ENCODE results near the gene ZBTB5. TPM values are rescaled to one million over a fixed set of nuclear protein-coding genes. Genes with fewer than 3 reads are reported as not detected.
"Not testable (repeated sequence)": the region's sequence is repeated elsewhere in the genome, so short reads cannot be mapped to it uniquely, and the experiment has no call there.

The ZBTB5 gene
- total RNA-seq, 1 experiment from 2014 or later, result 5.0 TPM

- DNase-seq (ENCODE audit: low read depth), result no peak
- in situ Hi-C loops (cut with HindIII; ENCODE audit: low pct_unique_long_range_greater_than_20kb, low sequenced_read_pairs), result no loop called here
Observed at GRCh38 chr9:37430841-37431597, 34.2 kb downstream of the ZBTB5 start.

GRCh38 chr9:37429441-37430285, 35.6 kb downstream of the ZBTB5 start:
- in situ Hi-C loops (cut with HindIII; ENCODE audit: low pct_unique_long_range_greater_than_20kb, low sequenced_read_pairs), result no loop called here
- no peak for DNase-seq (ENCODE audit: low read depth)

GRCh38 chr9:37428345-37428744, 36.9 kb downstream of the ZBTB5 start:
- in situ Hi-C loops (cut with HindIII; ENCODE audit: low pct_unique_long_range_greater_than_20kb, low sequenced_read_pairs), result no loop called here
- no peak for DNase-seq (ENCODE audit: low read depth)

GRCh38 chr9:37426846-37427245, 38.4 kb downstream of the ZBTB5 start:
- in situ Hi-C loops (cut with HindIII; ENCODE audit: low pct_unique_long_range_greater_than_20kb, low sequenced_read_pairs), result no loop called here
- DNase-seq (ENCODE audit: low read depth), result no peak

GRCh38 chr9:37426431-37426830, 38.8 kb downstream of the ZBTB5 start:
- DNase-seq (ENCODE audit: low read depth); in situ Hi-C loops (cut with HindIII; ENCODE audit: low pct_unique_long_range_greater_than_20kb, low sequenced_read_pairs): not testable (repeated sequence)

- no peak for DNase-seq (ENCODE audit: low read depth)
- in situ Hi-C loops (cut with HindIII; ENCODE audit: low pct_unique_long_range_greater_than_20kb, low sequenced_read_pairs), result no loop called here
Observed at GRCh38 chr9:37425298-37425752, 39.9 kb downstream of the ZBTB5 start.

- DNase-seq (ENCODE audit: low read depth), result no peak
- in situ Hi-C loops (cut with HindIII; ENCODE audit: low pct_unique_long_range_greater_than_20kb, low sequenced_read_pairs), result no loop called here
Observed at GRCh38 chr9:37424686-37425297, 40.5 kb downstream of the ZBTB5 start.

GRCh38 chr9:37424204-37424685, 41.0 kb downstream of the ZBTB5 start:
- in situ Hi-C loops (cut with HindIII; ENCODE audit: low pct_unique_long_range_greater_than_20kb, low sequenced_read_pairs), result no loop called here

GRCh38 chr9:37423508-37423907, 41.7 kb downstream of the ZBTB5 start:
- in situ Hi-C loops (cut with HindIII; ENCODE audit: low pct_unique_long_range_greater_than_20kb, low sequenced_read_pairs), result no loop called here
- no peak for DNase-seq (ENCODE audit: low read depth)

More at GRCh38 chr9:37424204-37424685, 41.0 kb downstream of the ZBTB5 start:
- no peak for DNase-seq (ENCODE audit: low read depth)

- in situ Hi-C loops (cut with HindIII; ENCODE audit: low pct_unique_long_range_greater_than_20kb, low sequenced_read_pairs), result no loop called here
Observed at GRCh38 chr9:37422289-37423104, 42.8 kb downstream of the ZBTB5 start, which contains the start of gene GRHPR. Gene GRHPR (plus strand): TSS chr9:37422696. CDS start chr9:37422751, 55 bp downstream.

GRCh38 chr9:37421914-37422288, 43.3 kb downstream of the ZBTB5 start:
- in situ Hi-C loops (cut with HindIII; ENCODE audit: low pct_unique_long_range_greater_than_20kb, low sequenced_read_pairs), result no loop called here
- peak; percentile 10 for DNase-seq (ENCODE audit: low read depth)

More at GRCh38 chr9:37422289-37423104, 42.8 kb downstream of the ZBTB5 start, which contains the start of gene GRHPR:
- DNase-seq (ENCODE audit: low read depth), result peak; percentile 75

GRCh38 chr9:37420271-37421215, 44.7 kb downstream of the ZBTB5 start:
- in situ Hi-C loops (cut with HindIII; ENCODE audit: low pct_unique_long_range_greater_than_20kb, low sequenced_read_pairs), result no loop called here
- DNase-seq (ENCODE audit: low read depth), result no peak

- in situ Hi-C loops (cut with HindIII; ENCODE audit: low pct_unique_long_range_greater_than_20kb, low sequenced_read_pairs), result loop anchor here (10.0 kb wide), 1 partner anchor 434 kb away; no protein-coding TSS in a partner anchor
- DNase-seq (ENCODE audit: low read depth), result no peak
Observed at GRCh38 chr9:37419204-37419603, 46.0 kb downstream of the ZBTB5 start.

GRCh38 chr9:37417857-37418618, 47.2 kb downstream of the ZBTB5 start:
- in situ Hi-C loops (cut with HindIII; ENCODE audit: low pct_unique_long_range_greater_than_20kb, low sequenced_read_pairs), result loop anchor here (10.0 kb wide), 1 partner anchor 433 kb away; no protein-coding TSS in a partner anchor
- DNase-seq (ENCODE audit: low read depth), result peak; percentile 64

GRCh38 chr9:37417252-37417803, 47.9 kb downstream of the ZBTB5 start:
- in situ Hi-C loops (cut with HindIII; ENCODE audit: low pct_unique_long_range_greater_than_20kb, low sequenced_read_pairs), result loop anchor here (10.0 kb wide), 1 partner anchor 433 kb away; no protein-coding TSS in a partner anchor
- DNase-seq (ENCODE audit: low read depth), result no peak
